Skeletal muscle tissue (tissue), 4 donors: ENCODE data around the gene NCOA3. TPM values are rescaled to one million over a fixed set of nuclear protein-coding genes. Genes with fewer than 3 reads are reported as not detected.
"Not testable (repeated sequence)": the region's sequence is repeated elsewhere in the genome, so short reads cannot be mapped to it uniquely, and the experiment has no call there.

ENCODE experiments used
- H3K27ac ChIP-seq: one replicate; pipeline ENCODE4 v1.7.0; 2013; ENCODE audit warnings: mild to moderate bottlenecking, low read depth, low read length, inconsistent platforms
- H3K27me3 ChIP-seq, 3 donors: one replicate each; pipeline ENCODE4 v1.7.0; 2013; ENCODE audit warnings: low read length in 3 of 3; ENCODE audit not compliant: control insufficient read depth in 3 of 3, insufficient read depth in 3 of 3
- H3K36me3 ChIP-seq, 3 donors: one replicate each; pipeline ENCODE4 v1.7.0; 2013; ENCODE audit warnings: low read length in 3 of 3; ENCODE audit not compliant: control insufficient read depth in 3 of 3, insufficient read depth in 3 of 3
- H3K4me1 ChIP-seq, 3 donors: one replicate each; pipeline ENCODE4 v1.7.0; 2013; ENCODE audit warnings: low read length in 3 of 3, mild to moderate bottlenecking in 3 of 3; ENCODE audit not compliant: control insufficient read depth in 3 of 3, insufficient read depth in 3 of 3
- H3K4me3 ChIP-seq, 3 donors: one replicate each; pipeline ENCODE4 v1.7.0; 2013; ENCODE audit warnings: low read length in 3 of 3
- H3K9ac ChIP-seq, 3 donors: one replicate each; pipeline ENCODE4 v1.7.0; 2013; ENCODE audit warnings: low read length in 3 of 3, mild to moderate bottlenecking in 3 of 3, moderate library complexity in 2 of 3, low read depth in 1 of 3
- H3K9me3 ChIP-seq, 3 donors: one replicate each; pipeline ENCODE4 v1.7.0; 2013; ENCODE audit warnings: low read length in 3 of 3; ENCODE audit not compliant: control insufficient read depth in 3 of 3
- total RNA-seq: library from RNA; depleted of rRNA; stranded (reverse); fragments of >200 nt; gene quantifications from one replicate; pipeline ENCODE4 v1.2.3, GENCODE V29; 2014
- donor health status: Osteomylitis.

The NCOA3 gene
- total RNA-seq, 1 donor from 2014 or later: 25.6 TPM

DNA sequence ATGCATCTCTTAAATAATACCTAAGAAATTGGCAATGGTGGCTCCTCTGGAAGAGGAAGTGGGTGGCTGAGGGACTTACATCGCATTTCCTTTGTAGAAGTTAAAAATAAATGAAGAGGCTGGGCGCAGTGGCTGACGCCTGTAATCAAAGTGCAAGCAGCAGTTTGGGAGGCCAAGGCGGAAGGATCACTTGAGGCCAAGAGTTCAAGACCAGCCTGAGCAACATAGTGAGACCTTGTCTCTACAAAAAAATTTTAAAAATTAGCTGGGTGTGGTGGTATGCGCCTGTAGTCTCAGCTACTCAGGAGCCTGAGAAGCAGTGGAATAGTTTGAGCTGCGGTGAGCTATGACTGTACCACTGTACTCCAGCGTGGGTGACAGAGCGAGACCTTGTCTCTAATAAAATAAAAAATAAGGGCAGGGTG is 12.2 kb upstream of the NCOA3 start:
- Histone ChIP-seq H3K9ac (no peak overlapping the region), H3K27me3 (no peaks in the 10 kb centered on the region), H3K4me3 (no peak overlapping the region), H3K27ac (no peak overlapping the region), H3K4me1 (peaks cover 15 to 17% (median 16%) of the 10 kb centered on the region in 3 donors), H3K36me3 (no peaks in the 10 kb centered on the region), H3K9me3 (no peaks in the 10 kb centered on the region)

- no peaks in the 10 kb centered on the region for H3K36me3 ChIP-seq
- H3K9me3 ChIP-seq: no peaks in the 10 kb centered on the region
- H3K27ac ChIP-seq: no peak overlapping the region
- H3K27me3 ChIP-seq: no peaks in the 10 kb centered on the region
- no peak overlapping the region for H3K4me3 ChIP-seq
- no peak overlapping the region for H3K9ac ChIP-seq
- peaks cover 15 to 17% (median 16%) of the 10 kb centered on the region in 3 donors for H3K4me1 ChIP-seq
Measured at GRCh38 chr20:47490795-47491194, 10.9 kb upstream of the NCOA3 start.

DNA sequence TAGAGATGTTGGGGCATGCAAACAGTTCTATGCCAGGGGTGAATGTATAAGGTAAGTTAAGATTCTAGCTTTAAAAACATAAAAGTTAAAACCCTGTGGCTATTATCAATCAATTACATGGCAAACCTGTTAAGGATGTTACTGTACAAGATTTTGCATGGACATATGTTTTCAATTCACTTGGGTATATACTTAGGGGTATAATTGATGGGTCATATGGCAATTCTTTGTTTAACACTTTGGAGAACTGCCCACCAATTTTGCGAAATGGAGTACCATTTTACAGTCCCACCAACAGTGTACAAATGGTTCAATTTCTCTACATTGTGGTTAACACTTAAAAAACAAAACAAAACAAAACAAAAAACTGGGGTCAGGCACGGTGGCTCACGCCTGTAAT is 9.4 kb upstream of the NCOA3 start:
- Histone ChIP-seq H3K9me3 (no peaks in the 10 kb centered on the region), H3K4me1 (peaks cover 15 to 17% (median 16%) of the 10 kb centered on the region in 3 donors), H3K27me3 (no peaks in the 10 kb centered on the region), H3K27ac (no peak overlapping the region), H3K36me3 (no peaks in the 10 kb centered on the region), H3K9ac (no peak overlapping the region), H3K4me3 (no peak overlapping the region)

DNA sequence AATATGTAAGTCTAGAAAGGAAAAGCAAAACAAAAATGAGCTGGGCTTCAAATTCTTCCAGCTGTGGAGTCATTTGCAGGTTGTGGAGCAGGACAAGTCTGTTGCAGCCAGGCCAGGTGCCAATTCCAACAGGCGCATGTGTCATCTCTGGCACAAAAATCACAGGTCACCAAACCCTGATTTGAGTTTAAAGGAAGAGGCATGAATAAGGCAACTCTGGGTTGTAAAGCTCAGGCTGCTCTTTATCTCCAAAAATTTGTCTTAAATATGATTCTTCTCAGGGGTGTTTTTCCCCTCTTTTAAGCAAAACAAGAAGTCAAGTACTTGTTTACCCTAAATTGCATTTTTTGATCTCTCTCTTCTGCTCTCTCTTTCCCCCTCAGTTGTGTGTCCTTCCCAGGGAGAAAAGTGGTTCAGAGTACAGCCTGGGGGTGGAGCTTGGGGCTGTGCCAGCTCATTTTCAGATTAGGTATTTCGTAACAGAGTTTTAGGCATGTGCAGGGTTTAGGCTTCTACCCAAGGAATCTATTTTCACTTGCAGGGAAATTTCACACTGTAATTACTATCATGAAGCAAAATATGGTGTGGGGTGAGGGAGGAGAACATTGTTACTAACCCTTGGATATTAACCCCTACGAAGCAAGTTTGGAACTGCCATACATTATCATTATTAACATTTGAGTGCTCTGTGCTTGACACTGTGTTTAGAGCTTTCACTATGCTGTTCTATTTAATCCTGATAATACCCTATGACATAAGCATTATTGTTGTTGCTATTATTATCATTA is 8.3 kb upstream of the NCOA3 start:
- H3K9ac ChIP-seq: peak overlapping the region; percentile 46 to 73 (median 62)
- no peaks in the 10 kb centered on the region for H3K36me3 ChIP-seq
- H3K4me1 ChIP-seq: peaks cover 15 to 16% (median 15%) of the 10 kb centered on the region in 3 donors
- H3K27ac ChIP-seq: peak overlapping the region; percentile 57
- peak overlapping the region; percentile 11 to 56 (median 39) for H3K4me3 ChIP-seq
- H3K27me3 ChIP-seq: no peaks in the 10 kb centered on the region
- no peaks in the 10 kb centered on the region for H3K9me3 ChIP-seq

DNA sequence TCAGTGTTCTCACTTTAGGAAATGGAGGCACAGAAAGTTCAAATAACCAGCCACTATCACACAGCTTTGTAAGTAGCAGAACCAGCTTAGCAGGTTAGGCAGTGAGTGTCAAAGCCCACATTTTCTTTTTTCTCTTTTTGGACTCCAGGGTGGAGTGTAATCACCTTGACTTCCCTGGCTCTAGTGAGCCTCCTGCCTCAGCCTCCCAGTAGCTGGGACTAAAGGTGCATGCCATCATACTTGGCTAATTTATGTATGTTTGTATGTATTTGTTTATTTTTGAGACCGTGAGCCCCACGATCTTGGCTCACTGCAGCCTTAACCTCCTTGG is 7.8 kb upstream of the NCOA3 start:
- Histone ChIP-seq H3K4me1 (peaks cover 15 to 16% (median 15%) of the 10 kb centered on the region in 3 donors), H3K36me3 (no peaks in the 10 kb centered on the region), H3K27ac (peak overlapping the region; percentile 57), H3K27me3 (no peaks in the 10 kb centered on the region), H3K4me3 (peak overlapping the region in 2 of 3 donors; percentile 39 to 56), H3K9me3 (no peaks in the 10 kb centered on the region), H3K9ac (peak overlapping the region in 2 of 3 donors; percentile 46 to 73)

GRCh38 chr20:47494606-47495005 is 7.1 kb upstream of the NCOA3 start:
- not testable (repeated sequence) for H3K27ac ChIP-seq, H3K36me3 ChIP-seq, H3K27me3 ChIP-seq, H3K4me3 ChIP-seq, H3K9me3 ChIP-seq, H3K9ac ChIP-seq
- H3K4me1 ChIP-seq: peaks cover 15 to 16% (median 15%) of the 10 kb centered on the region in 3 donors

- Histone ChIP-seq H3K27me3 (no peaks in the 10 kb centered on the region), H3K4me3 (no peak overlapping the region), H3K36me3 (no peaks in the 10 kb centered on the region), H3K27ac (no peak overlapping the region), H3K9ac (no peak overlapping the region), H3K9me3 (no peaks in the 10 kb centered on the region), H3K4me1 (peaks cover 17% of the 10 kb centered on the region in 3 donors)
Measured at GRCh38 chr20:47496118-47496517, 5.6 kb upstream of the NCOA3 start.

- no peak overlapping the region for H3K27ac ChIP-seq
- H3K4me1 ChIP-seq: peaks cover 13 to 24% (median 21%) of the 10 kb centered on the region in 3 donors
- H3K9me3 ChIP-seq: no peaks in the 10 kb centered on the region
- H3K9ac ChIP-seq: no peak overlapping the region
- no peak overlapping the region for H3K4me3 ChIP-seq
- no peaks in the 10 kb centered on the region for H3K36me3 ChIP-seq
- no peaks in the 10 kb centered on the region for H3K27me3 ChIP-seq
Measured at GRCh38 chr20:47498606-47499005, 3.1 kb upstream of the NCOA3 start.

GRCh38 chr20:47499053-47499452 is 2.6 kb upstream of the NCOA3 start:
- H3K27me3 ChIP-seq: no peaks in the 10 kb centered on the region
- H3K9ac ChIP-seq: no peak overlapping the region
- no peak overlapping the region for H3K4me3 ChIP-seq
- H3K4me1 ChIP-seq: peaks cover 8 to 22% (median 20%) of the 10 kb centered on the region in 3 donors
- H3K36me3 ChIP-seq: no peaks in the 10 kb centered on the region
- no peak overlapping the region for H3K27ac ChIP-seq
- H3K9me3 ChIP-seq: no peaks in the 10 kb centered on the region

DNA sequence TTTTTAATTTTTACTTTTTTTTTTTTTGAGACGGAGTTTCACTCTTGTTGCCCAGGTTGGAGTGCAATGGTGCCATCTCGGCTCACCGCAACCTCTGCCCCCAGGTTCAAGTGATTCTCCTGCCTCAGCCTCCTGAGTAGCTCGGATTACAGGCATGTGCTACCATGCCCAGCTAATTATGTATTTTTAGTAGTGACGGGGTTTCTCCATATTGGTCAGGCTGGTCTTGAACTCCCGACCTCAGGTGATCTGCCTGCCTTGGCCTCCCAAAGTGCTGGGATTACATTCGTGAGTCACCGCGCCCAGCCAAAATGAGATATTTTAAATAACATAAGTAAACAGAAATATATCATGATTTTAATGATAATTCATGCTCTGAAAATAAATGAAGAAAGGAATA is 1.6 kb upstream of the NCOA3 start:
- H3K9ac ChIP-seq, H3K27me3 ChIP-seq, H3K9me3 ChIP-seq, H3K27ac ChIP-seq, H3K36me3 ChIP-seq, H3K4me3 ChIP-seq: not testable (repeated sequence)
- peaks cover 7 to 20% (median 18%) of the 10 kb centered on the region in 3 donors for H3K4me1 ChIP-seq
